ENCODE data around the gene XIAP. TPM values are rescaled to one million over a fixed set of nuclear protein-coding genes. Genes with fewer than 3 reads are reported as not detected.

XIAP gene
- total RNA-seq, 1 donor from 2014 or later, result 53.1 TPM

DNA sequence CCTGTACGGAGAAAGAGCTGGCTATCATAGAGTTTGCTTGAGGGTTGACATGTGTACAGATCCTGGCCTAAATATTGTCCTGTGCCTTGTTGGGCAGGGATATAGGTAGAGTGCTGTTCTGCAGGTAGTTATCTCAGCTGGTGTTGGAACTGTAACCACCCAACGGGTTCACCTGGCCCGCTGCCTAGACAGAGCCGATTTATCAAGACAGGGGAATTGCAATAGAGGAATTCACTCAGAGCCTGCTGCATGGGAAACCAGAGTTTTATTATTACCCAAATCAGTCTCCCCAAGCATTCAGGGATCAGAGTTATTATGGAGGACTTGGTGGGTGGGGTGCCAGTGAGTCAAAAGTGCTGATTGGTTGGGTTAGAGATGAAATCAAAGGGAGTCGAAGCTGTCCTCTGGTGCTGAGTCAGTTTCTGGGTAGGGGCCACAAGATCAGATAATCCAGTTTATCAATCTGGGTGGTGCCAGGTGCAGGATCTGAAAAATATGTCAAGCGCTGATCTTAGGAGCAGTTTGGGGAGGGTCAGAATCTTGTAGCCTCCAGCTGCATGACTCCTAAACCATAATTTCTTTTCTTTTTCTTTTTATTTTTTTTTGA lies 42.5 kb upstream of the XIAP start:
- H3K27me3 ChIP-seq (ENCODE audit: insufficient read depth, low read length), result no peaks in the 10 kb centered on the region
- Mint-ChIP-seq H3K4me3 (ENCODE audit: unreplicated experiment) (no peak overlapping the region), H3K36me3 (ENCODE audit: low read depth, unreplicated experiment) (no peaks in the 10 kb centered on the region), H3K27me3 (ENCODE audit: low read depth, unreplicated experiment) (no peaks in the 10 kb centered on the region), H3K27ac (ENCODE audit: unreplicated experiment) (no peak overlapping the region), H3K4me1 (ENCODE audit: low read depth, unreplicated experiment) (peaks cover 2% of the 10 kb centered on the region), H3K9me3 (ENCODE audit: unreplicated experiment) (no peaks in the 10 kb centered on the region)
- no peaks in the 10 kb centered on the region for H3K79me2 ChIP-seq (ENCODE audit: insufficient read depth, low read length)
- H4K20me1 ChIP-seq (ENCODE audit: insufficient read depth, low read length), result no peaks in the 10 kb centered on the region
- no peak overlapping the region for H2AFZ ChIP-seq (ENCODE audit: low read depth, low read length)
- H3K4me3 ChIP-seq (ENCODE audit: insufficient read depth, low read depth, low read length), result no peak overlapping the region
- H3K27ac ChIP-seq (ENCODE audit: low read depth, low read length), result no peak overlapping the region
- peak; percentile 88 for FAIRE-seq
- no peak for DNase-seq (ENCODE audit: low read depth)
- no peak for TF ChIP-seq EZH2 (IDR thresholded peaks at IDR 0.05; ENCODE audit: insufficient read depth, low read length)
- TF ChIP-seq, protein P1, sequence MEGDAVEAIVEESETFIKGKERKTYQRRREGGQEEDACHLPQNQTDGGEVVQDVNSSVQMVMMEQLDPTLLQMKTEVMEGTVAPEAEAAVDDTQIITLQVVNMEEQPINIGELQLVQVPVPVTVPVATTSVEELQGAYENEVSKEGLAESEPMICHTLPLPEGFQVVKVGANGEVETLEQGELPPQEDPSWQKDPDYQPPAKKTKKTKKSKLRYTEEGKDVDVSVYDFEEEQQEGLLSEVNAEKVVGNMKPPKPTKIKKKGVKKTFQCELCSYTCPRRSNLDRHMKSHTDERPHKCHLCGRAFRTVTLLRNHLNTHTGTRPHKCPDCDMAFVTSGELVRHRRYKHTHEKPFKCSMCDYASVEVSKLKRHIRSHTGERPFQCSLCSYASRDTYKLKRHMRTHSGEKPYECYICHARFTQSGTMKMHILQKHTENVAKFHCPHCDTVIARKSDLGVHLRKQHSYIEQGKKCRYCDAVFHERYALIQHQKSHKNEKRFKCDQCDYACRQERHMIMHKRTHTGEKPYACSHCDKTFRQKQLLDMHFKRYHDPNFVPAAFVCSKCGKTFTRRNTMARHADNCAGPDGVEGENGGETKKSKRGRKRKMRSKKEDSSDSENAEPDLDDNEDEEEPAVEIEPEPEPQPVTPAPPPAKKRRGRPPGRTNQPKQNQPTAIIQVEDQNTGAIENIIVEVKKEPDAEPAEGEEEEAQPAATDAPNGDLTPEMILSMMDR (IDR thresholded peaks at IDR 0.05; ENCODE audit: insufficient read depth, low read depth, low read length), result no peak
- no peaks in the 10 kb centered on the region for H3K9me3 ChIP-seq (ENCODE audit: insufficient read depth, low read depth, low read length)
- no peak overlapping the region for H3K9ac ChIP-seq (ENCODE audit: low read length)
- no peaks in the 10 kb centered on the region for H3K36me3 ChIP-seq (ENCODE audit: insufficient read depth, low read length)
- H3K4me1 ChIP-seq (ENCODE audit: insufficient read depth, low read length), result no peaks in the 10 kb centered on the region
- no peak overlapping the region for H3K4me2 ChIP-seq (ENCODE audit: low read length)

DNA sequence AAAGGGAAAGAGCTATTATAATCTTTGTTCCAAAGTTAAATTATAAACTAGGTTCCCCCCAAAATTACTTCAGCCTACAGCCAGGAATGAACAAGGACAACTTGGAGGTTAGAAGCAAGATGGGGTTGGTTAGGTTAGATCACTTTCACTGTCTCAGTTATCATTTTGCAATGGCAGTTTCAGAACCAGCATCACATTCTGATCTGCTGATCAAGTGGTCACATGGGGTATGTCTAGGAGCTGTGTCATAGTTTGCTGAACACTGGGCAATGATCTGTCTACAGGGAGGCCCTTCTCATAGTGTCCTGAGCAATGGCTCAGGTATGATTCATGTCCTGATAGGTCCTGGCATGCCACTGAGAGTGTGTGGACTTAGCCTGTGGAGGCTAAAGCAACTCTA lies 41.6 kb upstream of the XIAP start:
- Histone ChIP-seq H3K4me1 (ENCODE audit: insufficient read depth, low read length) (no peaks in the 10 kb centered on the region), H3K79me2 (ENCODE audit: insufficient read depth, low read length) (no peaks in the 10 kb centered on the region), H4K20me1 (ENCODE audit: insufficient read depth, low read length) (no peaks in the 10 kb centered on the region), H3K4me3 (ENCODE audit: insufficient read depth, low read depth, low read length) (no peak overlapping the region), H3K9ac (ENCODE audit: low read length) (no peak overlapping the region), H3K27ac (ENCODE audit: low read depth, low read length) (no peak overlapping the region), H2AFZ (ENCODE audit: low read depth, low read length) (no peak overlapping the region), H3K27me3 (ENCODE audit: insufficient read depth, low read length) (no peaks in the 10 kb centered on the region), H3K4me2 (ENCODE audit: low read length) (no peak overlapping the region), H3K9me3 (ENCODE audit: insufficient read depth, low read depth, low read length) (no peaks in the 10 kb centered on the region), H3K36me3 (ENCODE audit: insufficient read depth, low read length) (no peaks in the 10 kb centered on the region)
- no peaks in the 10 kb centered on the region for H3K36me3 Mint-ChIP-seq (ENCODE audit: low read depth, unreplicated experiment)
- H3K4me1 Mint-ChIP-seq (ENCODE audit: low read depth, unreplicated experiment), result peaks cover 2% of the 10 kb centered on the region
- FAIRE-seq, result no peak
- peak; percentile 63 for DNase-seq (ENCODE audit: low read depth)
- H3K9me3 Mint-ChIP-seq (ENCODE audit: unreplicated experiment), result no peaks in the 10 kb centered on the region
- no peaks in the 10 kb centered on the region for H3K27me3 Mint-ChIP-seq (ENCODE audit: low read depth, unreplicated experiment)
- peak overlapping the region; percentile 69 for H3K27ac Mint-ChIP-seq (ENCODE audit: unreplicated experiment)
- TF ChIP-seq EZH2 (IDR thresholded peaks at IDR 0.05; ENCODE audit: insufficient read depth, low read length), result no peak
- TF ChIP-seq, protein P1 (IDR thresholded peaks at IDR 0.05; ENCODE audit: insufficient read depth, low read depth, low read length), result no peak
- no peak overlapping the region for H3K4me3 Mint-ChIP-seq (ENCODE audit: unreplicated experiment)

DNA sequence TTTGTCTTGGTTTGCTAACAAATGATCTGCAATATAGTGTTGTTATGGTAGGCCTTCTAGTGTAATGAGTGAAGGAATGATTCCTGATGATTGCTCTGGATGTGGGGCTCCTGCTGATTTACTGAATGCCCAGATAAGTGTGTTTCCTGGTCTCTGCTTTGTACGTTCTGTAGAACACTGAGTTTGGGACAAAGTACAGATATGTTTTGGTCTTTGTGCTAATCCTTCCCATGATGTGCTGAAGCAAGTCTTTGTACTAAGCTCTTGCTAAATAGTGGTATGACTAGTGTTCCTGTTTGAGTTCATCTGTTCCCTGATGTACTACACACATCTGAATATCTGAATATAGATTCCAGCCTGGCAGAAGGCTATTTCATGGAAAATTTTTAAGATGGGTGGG lies 36.9 kb upstream of the XIAP start:
- peaks cover 8% of the 10 kb centered on the region for H3K4me1 ChIP-seq (ENCODE audit: insufficient read depth, low read length)
- Mint-ChIP-seq H3K4me3 (ENCODE audit: unreplicated experiment) (no peak overlapping the region), H3K4me1 (ENCODE audit: low read depth, unreplicated experiment) (peaks cover 13% of the 10 kb centered on the region), H3K27ac (ENCODE audit: unreplicated experiment) (no peak overlapping the region), H3K36me3 (ENCODE audit: low read depth, unreplicated experiment) (no peaks in the 10 kb centered on the region), H3K27me3 (ENCODE audit: low read depth, unreplicated experiment) (no peaks in the 10 kb centered on the region), H3K9me3 (ENCODE audit: unreplicated experiment) (no peaks in the 10 kb centered on the region)
- H3K27ac ChIP-seq (ENCODE audit: low read depth, low read length), result no peak overlapping the region
- no peak for FAIRE-seq
- no peaks in the 10 kb centered on the region for H3K36me3 ChIP-seq (ENCODE audit: insufficient read depth, low read length)
- H2AFZ ChIP-seq (ENCODE audit: low read depth, low read length), result no peak overlapping the region
- TF ChIP-seq, protein P1 (IDR thresholded peaks at IDR 0.05; ENCODE audit: insufficient read depth, low read depth, low read length), result no peak
- TF ChIP-seq EZH2 (IDR thresholded peaks at IDR 0.05; ENCODE audit: insufficient read depth, low read length), result no peak
- no peak overlapping the region for H3K4me2 ChIP-seq (ENCODE audit: low read length)
- H4K20me1 ChIP-seq (ENCODE audit: insufficient read depth, low read length), result no peaks in the 10 kb centered on the region
- no peak overlapping the region for H3K4me3 ChIP-seq (ENCODE audit: insufficient read depth, low read depth, low read length)
- H3K9ac ChIP-seq (ENCODE audit: low read length), result no peak overlapping the region
- H3K9me3 ChIP-seq (ENCODE audit: insufficient read depth, low read depth, low read length), result no peaks in the 10 kb centered on the region
- no peaks in the 10 kb centered on the region for H3K79me2 ChIP-seq (ENCODE audit: insufficient read depth, low read length)
- no peak for DNase-seq (ENCODE audit: low read depth)
- H3K27me3 ChIP-seq (ENCODE audit: insufficient read depth, low read length), result no peaks in the 10 kb centered on the region

All from astrocyte (in vitro differentiated cells and primary cell).